Breast epithelium (tissue), 4 donors: ENCODE results near the gene FAM20B. TPM values are rescaled to one million over a fixed set of nuclear protein-coding genes. Genes with fewer than 3 reads are reported as not detected.
A peak's percentile ranks its signal among the peaks of the same experiment; 100 is the strongest.

ENCODE experiments used
- DNase-seq, 2 donors: peaks; one replicate each; pipeline ENCODE4 v3.0.0-alpha.2; 2019; ENCODE audit warnings: low spot score in 2 of 2
- H3K27ac ChIP-seq, 2 donors: fragments of 200-600 bp; sonication (generic) in 1 of 2; one replicate each; pipeline ENCODE4 v1.5.1; 2016 to 2019; ENCODE audit warnings: mild to moderate bottlenecking in 1 of 2
- H3K27me3 ChIP-seq, 2 donors: fragments of 200-600 bp; sonication (generic) in 1 of 2; one replicate each; pipeline versions ENCODE4 v1.5.1 to v1.6.0; 2017 to 2019; ENCODE audit warnings: control low read depth in 1 of 2, mild to moderate bottlenecking in 1 of 2
- H3K36me3 ChIP-seq: fragments of 200-600 bp; one replicate; pipeline ENCODE4 v1.5.1; 2019
- H3K4me1 ChIP-seq, 2 donors: fragments of 200-600 bp; sonication (generic); one replicate each; pipeline ENCODE4 v1.5.1; 2016 to 2019; ENCODE audit warnings: control low read depth in 1 of 2
- H3K4me3 ChIP-seq, 3 donors: fragments of 200-600 bp; sonication (generic); 1 replicate in 2 of 3; 2 replicates in 1 of 3; pipeline ENCODE4 v1.5.1; 2016 to 2019; ENCODE audit warnings: mild to moderate bottlenecking in 3 of 3, moderate library complexity in 2 of 3
- H3K9me3 ChIP-seq, 2 donors: fragments of 200-600 bp; sonication (generic) in 1 of 2; one replicate each; pipeline ENCODE4 v1.5.1; 2016 to 2019; ENCODE audit warnings: control low read depth in 1 of 2
- POLR2A ChIP-seq: fragments of 450-650 bp; IDR thresholded peaks from one replicate; pipeline ENCODE4 v1.6.1; 2016; ENCODE audit warnings: antibody characterized with exemption, mild to moderate bottlenecking, moderate library complexity
- POLR2AphosphoS5 ChIP-seq, 3 donors: sonication (generic); formaldehyde crosslinking; IDR thresholded peaks; one replicate each; pipeline ENCODE4 v1.6.1; 2017; ENCODE audit warnings: antibody characterized with exemption in 3 of 3
- intact Hi-C: fragments of 100-400 bp; cut with DNase I; formaldehyde crosslinking; loops from one replicate; pipeline ENCODE4 v1.15.1; 2023; ENCODE audit warnings: low total_unique reads
- total RNA-seq, 3 donors: library from RNA; depleted of rRNA; stranded (reverse); fragments of >200 nt; gene quantifications; one replicate each; pipeline ENCODE4 v1.1.0, GENCODE V29; 2016
- TF ChIP-seq, protein P1 (sequence below), 3 donors: fragments of 450-650 bp; IDR thresholded peaks; one replicate each; pipeline ENCODE4 v1.5.1; 2016 to 2017; ENCODE audit warnings: antibody characterized with exemption in 3 of 3, mild to moderate bottlenecking in 3 of 3, moderate library complexity in 3 of 3

Gene FAM20B
- total RNA-seq, 3 donors from 2014 or later: 24.3 to 28.8 (median 28.0) TPM

DNA sequence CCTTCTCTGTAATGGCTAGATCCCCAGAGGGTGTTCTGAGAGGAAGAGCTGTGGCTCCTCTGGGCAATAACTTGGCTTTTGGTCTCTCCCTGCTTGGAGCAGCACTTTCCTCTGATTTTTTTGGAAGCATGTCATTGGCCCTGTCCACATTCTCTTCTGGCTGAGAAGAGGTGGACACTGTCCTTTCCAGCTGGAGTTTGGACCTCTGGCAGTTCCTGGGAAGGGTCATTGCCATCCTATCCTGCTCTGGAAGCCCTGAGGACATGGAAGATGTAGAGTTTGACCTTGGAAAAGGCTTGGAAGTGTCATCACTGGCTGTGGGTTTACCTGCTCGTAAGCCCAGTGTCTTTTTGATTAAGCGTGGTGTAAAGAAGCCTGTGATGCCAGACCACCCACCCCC lies 83.0 kb downstream of the FAM20B start:
- no peaks in the 10 kb centered on the region for H3K27me3 ChIP-seq
- no peak for DNase-seq
- H3K36me3 ChIP-seq: no peaks in the 10 kb centered on the region
- H3K9me3 ChIP-seq: no peaks in the 10 kb centered on the region
- intact Hi-C loops: no loop called here
- H3K27ac ChIP-seq: no peak overlapping the region
- no peak for TF ChIP-seq POLR2AphosphoS5 (IDR thresholded peaks at IDR 0.05)
- TF ChIP-seq, protein P1, sequence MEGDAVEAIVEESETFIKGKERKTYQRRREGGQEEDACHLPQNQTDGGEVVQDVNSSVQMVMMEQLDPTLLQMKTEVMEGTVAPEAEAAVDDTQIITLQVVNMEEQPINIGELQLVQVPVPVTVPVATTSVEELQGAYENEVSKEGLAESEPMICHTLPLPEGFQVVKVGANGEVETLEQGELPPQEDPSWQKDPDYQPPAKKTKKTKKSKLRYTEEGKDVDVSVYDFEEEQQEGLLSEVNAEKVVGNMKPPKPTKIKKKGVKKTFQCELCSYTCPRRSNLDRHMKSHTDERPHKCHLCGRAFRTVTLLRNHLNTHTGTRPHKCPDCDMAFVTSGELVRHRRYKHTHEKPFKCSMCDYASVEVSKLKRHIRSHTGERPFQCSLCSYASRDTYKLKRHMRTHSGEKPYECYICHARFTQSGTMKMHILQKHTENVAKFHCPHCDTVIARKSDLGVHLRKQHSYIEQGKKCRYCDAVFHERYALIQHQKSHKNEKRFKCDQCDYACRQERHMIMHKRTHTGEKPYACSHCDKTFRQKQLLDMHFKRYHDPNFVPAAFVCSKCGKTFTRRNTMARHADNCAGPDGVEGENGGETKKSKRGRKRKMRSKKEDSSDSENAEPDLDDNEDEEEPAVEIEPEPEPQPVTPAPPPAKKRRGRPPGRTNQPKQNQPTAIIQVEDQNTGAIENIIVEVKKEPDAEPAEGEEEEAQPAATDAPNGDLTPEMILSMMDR (IDR thresholded peaks at IDR 0.05): no peak
- TF ChIP-seq POLR2A: no peak
- H3K4me3 ChIP-seq: no peak overlapping the region
- no peaks in the 10 kb centered on the region for H3K4me1 ChIP-seq

DNA sequence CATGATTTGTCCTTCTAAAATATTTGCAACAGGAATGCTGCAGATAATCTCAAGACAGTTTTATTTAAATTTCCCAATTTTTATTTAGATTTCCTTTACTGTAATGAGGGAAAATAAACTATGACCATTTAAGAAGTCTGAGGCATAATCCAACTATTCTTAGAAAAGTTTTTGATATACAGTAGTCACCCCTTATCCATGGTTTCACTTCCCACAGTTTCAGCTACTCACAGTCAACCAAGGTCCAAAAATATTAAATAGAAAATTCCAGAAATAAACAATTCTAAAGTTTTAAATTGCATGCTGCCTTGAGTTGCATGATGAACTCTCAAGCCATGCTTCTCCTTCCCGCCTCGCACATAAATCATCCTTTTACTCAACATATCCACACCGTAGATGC lies 89.5 kb downstream of the FAM20B start:
- TF ChIP-seq, protein P1 (IDR thresholded peaks at IDR 0.05): no peak
- TF ChIP-seq POLR2A: no peak
- TF ChIP-seq POLR2AphosphoS5 (IDR thresholded peaks at IDR 0.05): no peak
- intact Hi-C loops: no loop called here
- H3K36me3 ChIP-seq: no peaks in the 10 kb centered on the region
- no peak overlapping the region for H3K4me3 ChIP-seq
- no peak overlapping the region for H3K27ac ChIP-seq
- H3K27me3 ChIP-seq: no peaks in the 10 kb centered on the region
- DNase-seq: no peak
- H3K4me1 ChIP-seq: no peaks in the 10 kb centered on the region
- H3K9me3 ChIP-seq: no peaks in the 10 kb centered on the region

DNA sequence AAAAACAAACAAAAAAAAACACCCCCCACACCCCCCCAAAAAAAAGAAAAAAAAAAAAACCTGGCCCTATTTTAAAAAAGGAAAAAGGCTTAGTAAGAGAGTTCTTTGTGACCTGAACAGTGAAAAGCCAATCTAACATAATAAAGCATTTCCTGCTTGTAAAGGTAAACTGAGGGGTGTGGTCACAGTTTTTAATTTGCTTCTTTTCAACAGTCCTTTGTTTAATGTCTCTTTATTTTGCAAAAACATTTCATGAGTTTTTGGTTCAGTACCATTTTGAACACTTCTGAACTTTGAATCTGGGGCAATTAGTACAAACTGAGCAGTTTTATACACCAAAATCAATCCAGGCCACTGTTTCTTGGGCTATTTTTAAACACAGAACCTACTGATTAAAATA lies 93.8 kb downstream of the FAM20B start:
- H3K4me3 ChIP-seq: no peak overlapping the region
- no peak for DNase-seq
- intact Hi-C loops: no loop called here
- H3K4me1 ChIP-seq: no peaks in the 10 kb centered on the region
- TF ChIP-seq POLR2AphosphoS5 (IDR thresholded peaks at IDR 0.05): no peak
- TF ChIP-seq POLR2A: no peak
- TF ChIP-seq, protein P1 (IDR thresholded peaks at IDR 0.05): no peak
- H3K9me3 ChIP-seq: no peaks in the 10 kb centered on the region
- H3K27me3 ChIP-seq: no peaks in the 10 kb centered on the region
- H3K27ac ChIP-seq: no peak overlapping the region
- no peaks in the 10 kb centered on the region for H3K36me3 ChIP-seq

DNA sequence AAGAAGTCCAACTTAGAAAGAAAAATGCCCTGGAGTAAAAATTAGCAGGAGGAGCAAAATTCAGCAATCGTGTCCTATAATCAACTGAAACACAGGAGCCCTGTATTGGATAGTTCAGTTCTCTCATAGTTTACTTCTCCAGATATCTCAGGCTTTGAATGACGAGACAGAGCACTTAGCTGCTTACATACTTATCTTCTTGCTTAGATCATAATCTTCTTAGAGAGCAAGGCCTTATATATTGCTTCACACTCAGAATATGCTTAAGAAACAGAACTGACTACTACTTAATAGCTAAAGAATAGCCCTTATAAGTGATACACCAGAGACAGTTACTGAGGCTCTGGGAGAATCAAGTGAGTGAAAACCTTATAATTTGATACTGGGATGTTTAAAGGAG lies 95.0 kb downstream of the FAM20B start:
- intact Hi-C loops: no loop called here
- no peaks in the 10 kb centered on the region for H3K9me3 ChIP-seq
- no peaks in the 10 kb centered on the region for H3K36me3 ChIP-seq
- H3K27me3 ChIP-seq: no peaks in the 10 kb centered on the region
- H3K4me3 ChIP-seq: no peak overlapping the region
- no peak overlapping the region for H3K27ac ChIP-seq
- TF ChIP-seq POLR2A: no peak
- TF ChIP-seq, protein P1 (IDR thresholded peaks at IDR 0.05): no peak
- no peak for TF ChIP-seq POLR2AphosphoS5 (IDR thresholded peaks at IDR 0.05)
- no peaks in the 10 kb centered on the region for H3K4me1 ChIP-seq
- DNase-seq: no peak

DNA sequence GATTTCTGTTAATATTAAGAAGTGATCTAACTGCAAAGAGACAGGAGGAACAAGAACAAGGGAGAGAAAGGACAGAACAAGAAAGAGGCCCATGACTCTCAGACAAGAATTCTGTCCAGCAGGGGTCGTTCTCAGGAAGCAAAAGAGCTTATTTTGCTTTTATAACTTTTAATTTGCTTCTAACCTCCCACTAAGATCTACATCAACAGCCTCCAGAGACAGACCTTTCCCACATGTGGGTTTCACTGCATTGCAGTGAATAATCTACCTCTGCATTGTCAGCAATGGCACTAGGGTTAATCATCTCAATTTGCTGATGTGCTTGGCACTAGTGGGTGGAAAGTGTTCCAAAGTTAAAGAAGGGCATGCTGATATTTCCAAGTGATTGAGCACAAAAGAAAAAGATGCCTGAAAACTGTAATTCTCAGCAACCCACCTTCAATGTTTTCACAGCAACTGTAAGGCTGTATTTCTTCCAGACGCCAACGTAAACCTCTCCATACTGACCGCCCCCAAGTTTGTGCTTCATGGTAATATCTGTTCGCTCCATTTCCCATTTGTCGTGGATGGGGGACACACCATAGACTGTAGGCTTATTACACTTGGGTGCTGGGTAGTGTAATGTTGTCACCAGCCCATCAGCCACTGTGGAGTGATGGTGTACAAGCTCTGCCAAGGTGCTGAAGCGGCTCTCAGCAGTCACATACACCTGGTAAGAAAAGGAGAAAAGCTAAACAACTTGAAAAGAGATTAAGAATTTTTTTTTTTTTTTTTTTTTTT lies 95.7 kb downstream of the FAM20B start:
- no peaks in the 10 kb centered on the region for H3K36me3 ChIP-seq

More for the DNA sequence above, 95.7 kb downstream of the FAM20B start:
- H3K4me3 ChIP-seq: no peak overlapping the region
- H3K9me3 ChIP-seq: no peaks in the 10 kb centered on the region
- no peak for TF ChIP-seq POLR2A
- TF ChIP-seq, protein P1 (IDR thresholded peaks at IDR 0.05): peak in 2 of 3 donors; percentile 52 to 54
- DNase-seq: no peak
- H3K27ac ChIP-seq: peak overlapping the region in 1 of 2 donors; percentile 7
- intact Hi-C loops: no loop called here
- no peaks in the 10 kb centered on the region for H3K4me1 ChIP-seq
- H3K27me3 ChIP-seq: no peaks in the 10 kb centered on the region
